ENCODE results near the gene SLC25A11.

DNA sequence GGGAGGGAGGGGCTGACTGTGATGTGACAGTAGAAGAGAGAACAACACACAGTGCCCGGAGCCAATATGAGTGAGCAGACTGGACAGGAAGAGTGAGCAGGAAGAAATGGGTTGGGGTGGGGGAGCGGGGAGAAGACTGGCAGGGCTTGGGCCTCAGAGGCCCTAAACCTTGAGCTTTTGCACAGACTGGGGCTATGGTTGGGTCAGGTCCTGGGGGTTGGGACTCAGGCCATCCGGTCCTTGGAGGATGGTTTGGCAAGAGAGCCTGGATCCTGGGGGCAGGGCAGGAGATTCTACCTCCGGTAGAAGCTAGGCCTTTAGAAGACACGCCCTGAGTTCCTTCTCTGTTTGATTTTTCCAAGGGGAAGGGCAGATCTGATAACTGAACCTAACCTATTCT, 46.6 kb upstream of the SLC25A11 start:
- TF ChIP-seq FOS (IDR thresholded peaks at IDR 0.05; ENCODE audit: borderline replicate concordance, insufficient read depth, low read length) (no peak), POLR2AphosphoS5 (IDR thresholded peaks at IDR 0.05; ENCODE audit: insufficient read depth, low read depth, low read length) (peak; percentile 61), POLR2A (IDR thresholded peaks at IDR 0.05; ENCODE audit: low read depth, low read length) (peak; percentile 75)
- TF ChIP-seq, protein P1, sequence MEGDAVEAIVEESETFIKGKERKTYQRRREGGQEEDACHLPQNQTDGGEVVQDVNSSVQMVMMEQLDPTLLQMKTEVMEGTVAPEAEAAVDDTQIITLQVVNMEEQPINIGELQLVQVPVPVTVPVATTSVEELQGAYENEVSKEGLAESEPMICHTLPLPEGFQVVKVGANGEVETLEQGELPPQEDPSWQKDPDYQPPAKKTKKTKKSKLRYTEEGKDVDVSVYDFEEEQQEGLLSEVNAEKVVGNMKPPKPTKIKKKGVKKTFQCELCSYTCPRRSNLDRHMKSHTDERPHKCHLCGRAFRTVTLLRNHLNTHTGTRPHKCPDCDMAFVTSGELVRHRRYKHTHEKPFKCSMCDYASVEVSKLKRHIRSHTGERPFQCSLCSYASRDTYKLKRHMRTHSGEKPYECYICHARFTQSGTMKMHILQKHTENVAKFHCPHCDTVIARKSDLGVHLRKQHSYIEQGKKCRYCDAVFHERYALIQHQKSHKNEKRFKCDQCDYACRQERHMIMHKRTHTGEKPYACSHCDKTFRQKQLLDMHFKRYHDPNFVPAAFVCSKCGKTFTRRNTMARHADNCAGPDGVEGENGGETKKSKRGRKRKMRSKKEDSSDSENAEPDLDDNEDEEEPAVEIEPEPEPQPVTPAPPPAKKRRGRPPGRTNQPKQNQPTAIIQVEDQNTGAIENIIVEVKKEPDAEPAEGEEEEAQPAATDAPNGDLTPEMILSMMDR (IDR thresholded peaks at IDR 0.05; ENCODE audit: extremely low read depth in 1 of 2, insufficient read depth in 1 of 2, low read depth in 1 of 2, low read length in 2 of 2): no peak
